Activated naive CD4-positive, alpha-beta T cell treated with anti-CD3 and anti-CD28 coated beads, Interleukin-2, amount 10 ng/mL, durations not matched to agents 7 days and 5 days (primary cell): ENCODE measurements around the gene MTX1.
A peak's percentile ranks its signal among the peaks of the same experiment; 100 is the strongest.
"Not testable (repeated sequence)": the region's sequence is repeated elsewhere in the genome, so short reads cannot be mapped to it uniquely, and the experiment has no call there.

Experiments used
- CTCF ChIA-PET: fragments of 350-600 bp; sonication (Branson Sonifier 250); formaldehyde crosslinking; loops from one replicate; lab custom pipeline; 2021; ENCODE audit warnings: antibody characterized with exemption; lab: Charles Lee
- DNase-seq: peaks from one replicate; pipeline ENCODE4 v3.0.0-alpha.2; 2020
- H3K27ac Mint-ChIP-seq: one replicate; pipeline ENCODE4 v1.8.0; 2021; ENCODE audit warnings: mild to moderate bottlenecking, moderate library complexity, mixed read lengths
- H3K27me3 Mint-ChIP-seq: one replicate; pipeline ENCODE4 v1.8.0; 2021; ENCODE audit warnings: mild to moderate bottlenecking, mixed read lengths
- H3K36me3 Mint-ChIP-seq: one replicate; pipeline ENCODE4 v1.8.0; 2021; ENCODE audit warnings: mixed read lengths
- H3K4me1 Mint-ChIP-seq: one replicate; pipeline ENCODE4 v1.8.0; 2021; ENCODE audit warnings: mixed read lengths
- H3K4me3 Mint-ChIP-seq: one replicate; pipeline ENCODE4 v1.8.0; 2021; ENCODE audit warnings: mild to moderate bottlenecking, moderate library complexity, mixed read lengths
- H3K9me3 Mint-ChIP-seq: one replicate; pipeline ENCODE4 v1.8.0; 2021; ENCODE audit warnings: mixed read lengths

MTX1 gene, protein sequence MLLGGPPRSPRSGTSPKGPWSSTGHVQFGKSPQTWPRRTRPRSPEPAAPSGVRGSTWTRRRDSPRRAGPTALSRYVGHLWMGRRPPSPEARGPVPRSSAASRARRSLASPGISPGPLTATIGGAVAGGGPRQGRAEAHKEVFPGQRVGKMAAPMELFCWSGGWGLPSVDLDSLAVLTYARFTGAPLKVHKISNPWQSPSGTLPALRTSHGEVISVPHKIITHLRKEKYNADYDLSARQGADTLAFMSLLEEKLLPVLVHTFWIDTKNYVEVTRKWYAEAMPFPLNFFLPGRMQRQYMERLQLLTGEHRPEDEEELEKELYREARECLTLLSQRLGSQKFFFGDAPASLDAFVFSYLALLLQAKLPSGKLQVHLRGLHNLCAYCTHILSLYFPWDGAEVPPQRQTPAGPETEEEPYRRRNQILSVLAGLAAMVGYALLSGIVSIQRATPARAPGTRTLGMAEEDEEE

DNA sequence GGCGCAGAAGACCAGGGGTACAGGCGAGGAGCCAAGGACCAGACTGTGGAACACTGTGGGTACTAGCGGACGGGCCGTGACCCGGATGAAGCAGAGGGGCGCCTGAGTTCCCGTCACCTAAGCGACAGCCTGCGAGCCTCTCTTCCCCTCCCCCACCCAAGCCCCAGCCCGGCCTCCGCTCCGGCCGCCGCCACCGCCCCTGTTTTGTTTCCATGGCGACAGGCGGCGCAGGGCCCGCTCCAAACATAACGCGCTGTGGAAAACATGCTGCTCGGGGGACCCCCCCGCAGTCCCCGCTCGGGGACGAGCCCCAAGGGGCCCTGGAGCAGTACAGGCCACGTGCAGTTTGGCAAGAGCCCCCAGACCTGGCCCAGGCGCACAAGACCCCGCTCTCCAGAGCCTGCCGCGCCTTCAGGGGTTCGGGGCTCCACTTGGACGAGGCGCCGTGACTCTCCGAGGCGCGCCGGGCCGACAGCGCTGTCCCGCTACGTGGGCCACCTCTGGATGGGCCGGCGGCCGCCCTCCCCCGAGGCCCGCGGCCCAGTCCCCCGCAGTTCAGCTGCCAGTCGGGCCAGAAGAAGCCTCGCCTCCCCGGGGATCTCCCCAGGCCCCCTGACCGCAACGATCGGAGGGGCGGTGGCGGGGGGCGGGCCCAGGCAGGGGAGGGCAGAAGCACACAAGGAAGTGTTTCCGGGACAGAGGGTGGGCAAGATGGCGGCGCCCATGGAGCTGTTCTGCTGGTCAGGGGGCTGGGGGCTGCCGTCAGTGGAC, at the start of gene MTX1:
MTX1 (plus strand) TSS at position 155 of the 771 bp plus-strand sequence; CDS start at position 265, 110 bp downstream.
- peak; percentile 92 for DNase-seq
- H3K36me3 Mint-ChIP-seq, result peaks cover 3% of the 10 kb centered on the region
- H3K27ac Mint-ChIP-seq, result peak within 1 kb of the TSS; percentile 89
- no peaks in the 10 kb centered on the region for H3K27me3 Mint-ChIP-seq
- peak within 1 kb of the TSS; percentile 79 for H3K4me3 Mint-ChIP-seq
- H3K4me1 Mint-ChIP-seq, result peaks cover 29% of the 10 kb centered on the region
- no peaks in the 10 kb centered on the region for H3K9me3 Mint-ChIP-seq
- CTCF ChIA-PET, result interaction anchor here (1.9 to 5.4 kb wide), 5 partner anchors 15 to 36 kb away, joined by 8 to 69 read pairs (median 26); partner anchors contain the start of gene KRTCAP2

DNA sequence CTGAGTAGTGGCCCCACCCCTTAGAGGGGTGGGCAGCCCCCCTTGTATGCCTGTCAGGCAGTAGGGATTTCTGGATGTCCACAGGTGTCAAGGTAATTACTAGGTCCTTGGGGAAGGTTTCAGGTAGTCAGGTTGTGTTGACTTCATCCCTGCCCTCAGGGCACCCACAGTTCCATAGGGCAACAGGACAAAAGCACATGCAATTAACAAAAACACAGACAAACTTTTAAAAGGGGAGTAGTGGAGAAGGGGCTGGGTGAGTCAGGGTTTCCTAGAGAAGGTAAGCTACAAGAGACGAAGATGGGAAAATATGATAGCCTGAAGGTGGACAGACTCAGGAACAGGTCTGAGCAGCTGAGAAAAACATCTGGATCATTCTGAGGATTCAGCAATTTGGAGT, 49.5 kb upstream of the MTX1 start:
- Mint-ChIP-seq H3K4me1 (no peaks in the 10 kb centered on the region), H3K27ac (no peak overlapping the region), H3K9me3 (no peaks in the 10 kb centered on the region), H3K27me3 (peaks cover 19% of the 10 kb centered on the region), H3K36me3 (no peaks in the 10 kb centered on the region), H3K4me3 (no peak overlapping the region)
- CTCF ChIA-PET, result no interaction called here
- DNase-seq, result no peak

GRCh38 chr1:155160128-155160527, 48.4 kb upstream of the MTX1 start:
- DNase-seq, result no peak
- Mint-ChIP-seq H3K27me3 (peaks cover 14% of the 10 kb centered on the region), H3K27ac (no peak overlapping the region), H3K4me1 (no peaks in the 10 kb centered on the region), H3K4me3 (no peak overlapping the region), H3K36me3 (no peaks in the 10 kb centered on the region), H3K9me3 (no peaks in the 10 kb centered on the region)
- CTCF ChIA-PET, result no interaction called here

DNA sequence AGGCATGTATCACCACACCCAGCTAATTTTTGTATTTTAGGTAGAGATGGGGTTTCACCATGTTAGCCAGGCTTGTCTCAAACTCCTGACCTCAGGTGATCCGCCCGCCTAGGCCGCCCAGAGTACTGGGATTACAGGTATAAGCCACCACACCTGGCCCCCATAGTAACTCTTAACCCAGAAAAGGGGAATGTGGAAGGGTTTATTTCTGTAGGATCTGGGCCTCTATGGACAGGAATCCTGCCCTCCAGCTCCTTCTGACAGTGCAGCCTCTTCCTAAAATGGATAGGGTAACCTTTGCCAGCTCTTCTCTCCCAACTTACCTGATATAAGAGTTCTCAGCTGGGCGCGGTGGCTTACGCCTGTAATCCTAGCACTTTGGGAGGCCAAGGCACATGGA, 45.9 kb upstream of the MTX1 start:
- H3K9me3 Mint-ChIP-seq, H3K27ac Mint-ChIP-seq, H3K4me1 Mint-ChIP-seq, H3K36me3 Mint-ChIP-seq, H3K4me3 Mint-ChIP-seq, DNase-seq: not testable (repeated sequence)
- H3K27me3 Mint-ChIP-seq, result peaks cover 31% of the 10 kb centered on the region
- CTCF ChIA-PET, result interaction anchor here (1.2 to 13.8 kb wide), 2 partner anchors 10 to 72 kb away, joined by 4 to 226 read pairs; partner anchors contain the start of gene KRTCAP2

GRCh38 chr1:155163785-155164184, 44.7 kb upstream of the MTX1 start:
- H3K4me3 Mint-ChIP-seq, H3K27ac Mint-ChIP-seq, DNase-seq, H3K36me3 Mint-ChIP-seq, H3K9me3 Mint-ChIP-seq: not testable (repeated sequence)
- H3K4me1 Mint-ChIP-seq, result peaks cover 15% of the 10 kb centered on the region
- CTCF ChIA-PET, result interaction anchor here (1.1 to 13.8 kb wide), 4 partner anchors 9 to 74 kb away, joined by 3 to 226 read pairs (median 4); partner anchors contain the start of gene KRTCAP2
- peaks cover 33% of the 10 kb centered on the region for H3K27me3 Mint-ChIP-seq

GRCh38 chr1:155164625-155165024, 43.9 kb upstream of the MTX1 start:
- H3K4me3 Mint-ChIP-seq, H3K27ac Mint-ChIP-seq, DNase-seq, H3K9me3 Mint-ChIP-seq, H3K36me3 Mint-ChIP-seq: not testable (repeated sequence)
- Mint-ChIP-seq H3K4me1 (peaks cover 15% of the 10 kb centered on the region), H3K27me3 (peaks cover 25% of the 10 kb centered on the region)
- CTCF ChIA-PET, result interaction anchor here (1.1 to 13.8 kb wide), 3 partner anchors 8 to 74 kb away, joined by 3 to 226 read pairs (median 3); partner anchors contain the start of gene KRTCAP2

GRCh38 chr1:155166051-155166470, 42.4 kb upstream of the MTX1 start:
- no peak for DNase-seq
- H3K4me3 Mint-ChIP-seq, result no peak overlapping the region
- H3K4me1 Mint-ChIP-seq, result peaks cover 17% of the 10 kb centered on the region
- H3K9me3 Mint-ChIP-seq, result no peaks in the 10 kb centered on the region
- H3K36me3 Mint-ChIP-seq, result peaks cover 15% of the 10 kb centered on the region
- H3K27me3 Mint-ChIP-seq, result peaks cover 21% of the 10 kb centered on the region
- CTCF ChIA-PET, result interaction anchor here (0.8 to 13.8 kb wide), 6 partner anchors 20 to 80 kb away, joined by 3 to 226 read pairs (median 19); partner anchors contain the start of gene SLC50A1
- H3K27ac Mint-ChIP-seq, result no peak overlapping the region

DNA sequence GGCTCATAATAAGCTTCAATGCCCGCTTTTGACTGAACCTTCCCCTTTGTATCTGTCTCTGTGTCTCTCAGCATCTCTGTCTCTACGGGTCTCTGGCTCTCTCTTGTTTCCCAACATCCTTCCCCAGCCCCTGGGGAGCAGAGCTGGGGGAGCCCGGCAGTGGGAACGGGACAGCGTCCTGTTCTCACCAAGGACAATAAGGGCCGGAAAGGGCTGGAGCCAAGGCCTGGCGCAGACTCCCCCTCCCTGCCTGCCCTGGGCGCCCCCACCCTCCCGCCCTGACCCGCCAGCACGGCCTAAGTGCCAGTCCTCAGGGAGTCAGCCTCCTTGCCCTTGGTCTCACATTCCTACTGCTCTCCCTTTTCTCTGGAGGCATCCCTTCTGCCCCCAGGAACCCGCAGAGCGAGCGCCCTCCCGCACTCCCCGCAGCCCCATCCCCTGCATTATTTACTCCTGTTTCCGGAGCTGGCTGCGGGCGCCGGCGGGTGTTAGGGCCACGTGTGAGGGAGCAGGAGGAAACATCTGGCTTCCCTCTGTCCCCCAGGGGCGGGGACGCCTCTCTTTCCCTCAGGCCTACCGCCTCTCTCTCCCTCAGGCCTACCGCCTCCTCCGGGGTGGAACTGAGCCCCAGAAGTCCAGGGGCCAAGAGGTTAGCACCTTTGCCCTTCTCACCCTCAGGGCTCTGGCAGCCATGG, 41.9 kb upstream of the MTX1 start:
- no peaks in the 10 kb centered on the region for H3K9me3 Mint-ChIP-seq
- H3K27ac Mint-ChIP-seq, result no peak overlapping the region
- H3K4me3 Mint-ChIP-seq, result no peak overlapping the region
- peaks cover 18% of the 10 kb centered on the region for H3K36me3 Mint-ChIP-seq
- H3K27me3 Mint-ChIP-seq, result peaks cover 21% of the 10 kb centered on the region
- H3K4me1 Mint-ChIP-seq, result peaks cover 23% of the 10 kb centered on the region
- DNase-seq, result no peak
- CTCF ChIA-PET, result interaction anchor here (0.8 to 13.8 kb wide), 13 partner anchors 20 to 122 kb away, joined by 3 to 226 read pairs (median 7); partner anchors contain the start of gene SLC50A1

DNA sequence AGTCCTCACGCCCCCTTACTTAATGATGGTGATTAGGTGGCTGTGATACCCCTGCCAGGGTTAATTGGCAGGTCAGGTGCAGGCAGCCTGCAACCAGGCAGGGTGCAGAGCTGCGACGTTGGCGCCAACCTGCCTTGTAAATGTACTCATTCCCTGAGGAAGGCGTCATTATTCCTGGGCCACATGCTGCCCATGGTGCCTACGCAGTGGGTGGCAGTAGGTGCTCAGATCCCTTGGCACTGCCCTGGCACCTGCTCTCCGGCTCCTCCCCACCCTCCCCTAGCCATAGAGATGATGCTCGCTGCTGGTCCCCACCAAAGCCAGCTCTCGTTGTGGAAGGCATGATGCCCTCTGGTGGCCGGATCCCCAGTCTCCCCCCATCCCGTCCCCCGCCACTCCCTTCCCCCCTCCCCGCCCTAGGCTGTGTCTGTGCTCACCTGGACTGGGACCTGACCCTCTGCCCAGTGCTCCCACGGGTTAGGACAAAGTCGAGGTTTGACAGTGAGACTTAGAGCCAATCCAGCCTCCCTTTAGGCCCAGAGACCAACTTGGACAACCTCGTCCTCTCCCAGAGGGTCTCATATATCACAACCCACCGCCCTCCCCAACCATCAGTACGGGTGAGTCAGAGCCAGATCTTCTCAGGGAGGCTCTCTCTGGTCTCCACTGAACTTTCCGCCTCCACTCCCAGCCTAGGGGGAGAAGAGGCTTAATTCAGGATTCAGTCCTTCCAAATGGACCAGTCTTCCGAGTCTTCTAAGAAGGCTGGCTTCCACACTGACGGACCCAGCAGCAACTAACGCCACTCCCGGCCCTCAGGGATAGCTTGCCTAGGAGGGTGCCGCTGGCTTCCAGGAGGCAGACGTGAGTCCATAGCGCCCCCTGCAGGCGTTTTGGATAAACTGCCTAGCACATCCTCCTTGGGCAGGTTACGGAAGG, 41.1 kb upstream of the MTX1 start:
- Mint-ChIP-seq H3K9me3 (no peaks in the 10 kb centered on the region), H3K4me3 (peak overlapping the region; percentile 12), H3K36me3 (peaks cover 24% of the 10 kb centered on the region), H3K27ac (no peak overlapping the region), H3K4me1 (peaks cover 31% of the 10 kb centered on the region), H3K27me3 (peaks cover 21% of the 10 kb centered on the region)
- CTCF ChIA-PET, result interaction anchor here (0.6 to 13.8 kb wide), 22 partner anchors 13 to 658 kb away, joined by 3 to 226 read pairs (median 4); partner anchors contain the start of genes EFNA3 and SLC50A1
- peak; percentile 93 for DNase-seq

DNA sequence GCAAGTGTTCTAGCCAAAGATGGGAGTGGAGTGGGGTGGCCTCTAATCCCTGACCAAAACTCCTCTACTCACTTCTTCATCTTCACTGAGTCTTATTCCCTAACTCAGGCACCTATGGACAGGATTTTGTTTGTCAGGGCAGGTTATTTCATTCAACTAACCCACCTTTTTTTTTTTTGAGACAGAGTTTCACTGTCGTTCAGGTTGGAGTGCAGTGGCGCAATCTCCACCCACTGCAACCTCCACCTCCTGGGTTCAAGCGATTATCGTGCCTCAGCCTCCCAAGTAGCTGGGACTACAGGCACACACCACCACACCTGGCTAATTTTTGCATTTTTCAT, 40.4 kb upstream of the MTX1 start:
- not testable (repeated sequence) for H3K27ac Mint-ChIP-seq, DNase-seq, H3K9me3 Mint-ChIP-seq, H3K4me3 Mint-ChIP-seq
- Mint-ChIP-seq H3K36me3 (peaks cover 26% of the 10 kb centered on the region), H3K4me1 (peaks cover 34% of the 10 kb centered on the region), H3K27me3 (peaks cover 22% of the 10 kb centered on the region)
- CTCF ChIA-PET, result interaction anchor here (0.8 to 13.8 kb wide), 18 partner anchors 14 to 123 kb away, joined by 3 to 226 read pairs (median 5); partner anchors contain the start of gene EFNA3

DNA sequence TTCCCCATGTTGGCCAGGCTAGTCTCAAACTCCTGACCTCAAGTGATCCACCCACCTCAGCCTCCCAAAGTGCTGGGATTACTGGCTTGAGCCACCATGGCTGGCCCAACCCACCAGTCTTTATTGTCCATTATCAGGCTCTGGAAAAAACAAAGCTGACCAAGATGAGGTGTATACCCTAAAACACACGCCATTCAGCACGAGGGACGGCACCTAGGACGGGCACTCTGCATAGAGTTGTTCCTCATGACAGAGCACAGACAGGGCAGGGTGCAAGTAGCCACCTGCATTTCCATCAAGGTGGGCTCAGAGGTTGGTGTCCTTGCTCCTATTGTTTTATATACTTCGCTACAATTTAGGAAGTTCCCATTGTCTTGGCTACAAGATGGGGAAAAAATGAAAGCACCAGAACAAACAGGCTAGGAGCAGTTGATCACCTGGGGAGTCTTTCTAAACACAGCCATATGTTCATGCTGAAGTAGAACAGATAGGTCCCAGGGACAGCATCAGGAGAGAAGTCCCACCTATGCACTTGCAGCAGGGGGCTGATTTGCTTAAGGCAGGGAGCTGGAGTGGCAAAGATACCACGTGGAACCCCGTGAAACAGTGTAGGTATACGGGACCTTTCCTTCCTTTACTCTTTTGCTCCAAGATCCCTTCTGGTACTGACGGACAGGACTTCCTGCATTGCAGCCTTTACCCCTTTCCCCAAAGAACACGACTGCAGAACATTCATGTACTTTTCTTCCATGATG, 39.9 kb upstream of the MTX1 start:
- DNase-seq, result no peak
- peaks cover 25% of the 10 kb centered on the region for H3K27me3 Mint-ChIP-seq
- CTCF ChIA-PET, result interaction anchor here (0.9 to 13.8 kb wide), 15 partner anchors 15 to 123 kb away, joined by 3 to 226 read pairs (median 6); partner anchors contain the start of gene EFNA3
- H3K9me3 Mint-ChIP-seq, result no peaks in the 10 kb centered on the region
- no peak overlapping the region for H3K4me3 Mint-ChIP-seq
- no peak overlapping the region for H3K27ac Mint-ChIP-seq
- H3K4me1 Mint-ChIP-seq, result peaks cover 40% of the 10 kb centered on the region
- H3K36me3 Mint-ChIP-seq, result peaks cover 30% of the 10 kb centered on the region

GRCh38 chr1:155169541-155169940, 39.0 kb upstream of the MTX1 start:
- peaks cover 46% of the 10 kb centered on the region for H3K4me1 Mint-ChIP-seq
- H3K27ac Mint-ChIP-seq, result no peak overlapping the region
- no peak for DNase-seq
- peaks cover 25% of the 10 kb centered on the region for H3K27me3 Mint-ChIP-seq
- H3K9me3 Mint-ChIP-seq, result no peaks in the 10 kb centered on the region
- no peak overlapping the region for H3K4me3 Mint-ChIP-seq
- CTCF ChIA-PET, result interaction anchor here (0.6 to 13.8 kb wide), 5 partner anchors 72 to 248 kb away, joined by 4 to 226 read pairs (median 32); no protein-coding TSS in a partner anchor
- peaks cover 30% of the 10 kb centered on the region for H3K36me3 Mint-ChIP-seq
